ENCODE measurements around the gene HOXB13.

HOXB13 gene

DNA sequence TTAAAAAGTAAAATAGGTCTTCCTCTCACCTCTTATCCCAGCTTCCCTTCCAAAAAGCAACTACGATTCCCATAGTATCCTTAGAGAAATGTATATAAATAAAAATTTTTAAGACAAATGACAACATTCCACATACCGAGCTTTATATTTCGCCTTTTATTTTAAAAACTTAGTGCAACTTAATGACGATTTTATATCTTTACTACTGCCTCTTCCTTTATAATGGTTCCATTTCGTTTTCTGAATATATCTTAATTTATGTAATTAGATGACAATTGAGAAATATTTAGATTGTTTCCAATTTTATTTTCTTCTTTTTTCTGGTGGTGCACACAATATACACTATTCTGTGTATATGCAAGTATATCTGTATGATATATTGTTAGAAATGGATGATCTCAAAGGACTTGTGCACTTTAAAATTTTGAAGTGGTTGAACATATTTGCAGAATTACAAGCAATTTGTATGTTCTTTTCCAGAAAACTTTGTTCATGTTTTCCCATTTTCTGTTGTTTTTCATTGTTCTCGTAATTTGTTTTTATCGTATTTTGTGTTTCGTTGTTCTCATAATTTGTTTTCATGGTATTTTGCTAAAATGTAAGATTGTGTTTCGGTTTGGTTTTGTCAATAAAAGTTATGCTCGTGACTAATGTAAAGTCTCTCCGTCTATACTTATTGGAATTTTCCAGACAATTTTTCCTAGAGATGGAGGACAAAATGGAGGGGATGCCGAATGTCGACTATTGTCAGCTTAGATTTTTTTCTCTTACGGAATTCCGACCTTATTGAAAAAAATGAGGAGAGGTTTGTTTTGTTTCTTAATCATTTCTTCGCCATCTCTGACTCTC, 20.4 kb upstream of the HOXB13 start:
- DNase-seq (ENCODE audit: low read depth, low spot score): no peak

DNA sequence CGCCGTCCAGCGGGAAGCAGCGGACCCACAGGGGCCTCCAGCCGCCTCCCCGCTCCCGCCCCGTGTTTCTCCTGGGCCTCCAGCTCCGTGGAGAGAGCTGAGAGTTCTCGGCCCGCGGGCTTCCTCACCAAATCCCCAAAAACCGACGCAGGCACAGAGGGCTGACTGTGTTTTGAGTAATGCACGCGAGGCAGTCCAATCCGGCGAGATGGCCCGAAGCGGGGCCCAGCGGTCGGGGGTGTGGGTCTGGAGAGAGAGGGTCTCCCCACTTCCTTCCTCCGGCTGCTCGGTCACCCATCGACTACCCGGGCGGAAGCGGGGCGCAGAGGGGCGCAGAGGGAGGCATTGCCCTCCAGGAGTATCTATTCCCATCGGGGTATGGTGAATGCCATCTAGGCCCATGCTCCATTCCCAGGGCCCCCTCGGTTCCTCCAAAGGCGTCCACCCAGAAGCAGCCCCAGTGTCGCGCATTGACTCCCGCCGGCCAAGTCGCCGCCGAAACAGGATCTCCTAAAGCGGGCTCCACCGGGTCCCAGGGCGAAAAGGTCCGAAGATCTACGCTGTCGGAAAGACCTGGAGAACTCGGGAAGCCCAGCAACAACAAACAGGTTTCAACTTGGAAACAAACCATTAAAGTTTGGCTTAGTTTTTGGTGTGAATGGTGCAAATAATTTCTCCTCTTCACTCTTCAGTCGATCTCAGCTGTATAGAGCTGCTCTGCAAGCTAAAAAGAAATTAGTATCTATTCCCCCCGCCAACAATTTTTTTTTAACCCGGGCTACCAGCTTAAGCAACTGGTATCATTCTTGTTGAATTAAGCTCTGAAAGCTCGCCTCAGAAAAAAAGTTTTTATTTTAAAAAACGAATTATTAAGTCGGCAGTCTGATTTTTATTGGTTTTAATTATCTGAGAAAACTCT, 19.2 kb upstream of the HOXB13 start:
- no peak for DNase-seq (ENCODE audit: low read depth, low spot score)

DNA sequence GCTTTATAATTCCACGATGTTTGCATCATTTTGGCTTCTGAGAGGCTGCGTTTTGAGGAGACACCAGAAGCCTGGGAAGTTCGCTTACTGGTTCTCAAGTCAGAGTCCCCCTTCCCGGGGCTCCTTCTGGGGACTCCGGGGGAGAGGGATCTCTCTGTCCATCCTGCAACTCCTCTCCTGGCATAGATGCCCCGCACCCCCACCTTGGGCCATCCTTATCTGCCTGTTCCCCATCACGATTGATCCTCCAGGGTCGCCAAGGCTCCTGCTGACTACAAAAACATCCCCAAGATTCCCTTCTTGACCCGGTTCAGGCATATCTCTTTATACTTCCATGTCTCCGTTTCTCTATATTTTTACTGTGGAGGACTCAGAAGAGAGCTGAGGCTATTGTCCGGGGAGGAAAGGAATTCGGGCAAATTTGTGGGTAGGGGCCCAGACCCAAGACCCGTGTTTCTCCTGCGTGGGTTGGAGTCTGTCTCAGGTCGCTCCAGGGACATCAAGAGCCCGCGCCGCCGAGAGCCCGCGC, 18.4 kb upstream of the HOXB13 start:
- DNase-seq (ENCODE audit: low read depth, low spot score): no peak

DNA sequence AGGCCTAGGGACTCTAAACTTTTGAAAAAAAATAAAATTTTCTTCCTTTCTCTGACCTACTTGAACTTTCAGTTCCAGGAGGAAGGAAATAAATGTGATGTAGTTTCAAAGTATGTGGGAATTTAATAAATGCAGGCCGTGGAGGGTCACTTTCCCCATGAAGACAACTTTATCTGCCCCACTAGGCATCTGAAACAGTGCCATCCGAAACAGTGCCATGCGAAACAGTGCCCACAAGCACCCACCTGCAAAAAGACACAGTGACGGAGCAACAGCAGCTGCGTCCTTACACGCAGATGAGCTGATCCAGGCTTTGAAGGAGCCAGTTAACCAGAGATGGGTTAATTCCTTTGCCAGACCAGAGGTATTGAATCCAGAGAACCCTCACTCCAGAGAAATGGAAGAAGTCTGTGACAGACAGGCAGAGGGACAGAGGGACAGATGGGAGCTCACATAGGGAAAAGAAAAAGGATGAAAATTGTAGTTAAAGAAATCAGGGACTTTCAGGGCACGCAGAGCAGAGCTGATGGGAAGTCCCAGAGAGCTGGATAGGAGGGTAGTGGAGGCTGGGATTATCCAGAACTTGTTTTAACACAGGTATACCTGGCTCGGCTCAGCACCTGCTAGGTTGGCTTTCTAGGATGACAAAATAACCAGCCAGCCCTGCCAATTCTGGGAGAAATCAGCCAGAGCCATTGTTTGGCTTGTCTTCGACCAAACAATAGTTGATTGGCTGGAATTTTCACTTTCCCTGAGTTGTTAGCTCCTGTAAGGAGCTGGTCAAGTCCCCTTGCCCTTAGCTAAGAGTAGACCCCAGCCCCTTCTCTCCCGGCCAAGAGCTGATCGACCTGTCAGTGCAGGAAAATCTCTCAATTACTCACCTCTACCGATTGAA, 17.1 kb upstream of the HOXB13 start:
- no peak for DNase-seq (ENCODE audit: low read depth, low spot score)

DNA sequence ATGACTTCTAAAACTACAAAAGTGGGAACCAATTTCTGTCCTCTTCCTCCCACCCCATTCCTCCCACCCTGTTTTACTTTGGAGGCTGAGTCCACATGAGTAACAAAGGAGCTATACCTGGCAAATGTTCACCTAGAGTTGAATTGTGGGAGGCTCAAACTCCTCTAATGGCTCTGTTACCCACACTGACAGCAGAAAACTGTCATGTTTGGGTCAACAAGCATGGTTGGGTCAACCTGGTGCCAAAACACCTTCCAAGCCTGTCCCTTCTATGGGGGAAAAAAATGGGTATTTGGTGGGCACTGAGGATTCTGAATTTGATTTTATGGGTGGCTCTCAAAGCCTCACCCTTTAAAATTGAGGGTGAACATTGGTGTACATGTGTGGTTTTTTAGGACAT, 12.0 kb upstream of the HOXB13 start:
- no peak for DNase-seq (ENCODE audit: low read depth, low spot score)

DNA sequence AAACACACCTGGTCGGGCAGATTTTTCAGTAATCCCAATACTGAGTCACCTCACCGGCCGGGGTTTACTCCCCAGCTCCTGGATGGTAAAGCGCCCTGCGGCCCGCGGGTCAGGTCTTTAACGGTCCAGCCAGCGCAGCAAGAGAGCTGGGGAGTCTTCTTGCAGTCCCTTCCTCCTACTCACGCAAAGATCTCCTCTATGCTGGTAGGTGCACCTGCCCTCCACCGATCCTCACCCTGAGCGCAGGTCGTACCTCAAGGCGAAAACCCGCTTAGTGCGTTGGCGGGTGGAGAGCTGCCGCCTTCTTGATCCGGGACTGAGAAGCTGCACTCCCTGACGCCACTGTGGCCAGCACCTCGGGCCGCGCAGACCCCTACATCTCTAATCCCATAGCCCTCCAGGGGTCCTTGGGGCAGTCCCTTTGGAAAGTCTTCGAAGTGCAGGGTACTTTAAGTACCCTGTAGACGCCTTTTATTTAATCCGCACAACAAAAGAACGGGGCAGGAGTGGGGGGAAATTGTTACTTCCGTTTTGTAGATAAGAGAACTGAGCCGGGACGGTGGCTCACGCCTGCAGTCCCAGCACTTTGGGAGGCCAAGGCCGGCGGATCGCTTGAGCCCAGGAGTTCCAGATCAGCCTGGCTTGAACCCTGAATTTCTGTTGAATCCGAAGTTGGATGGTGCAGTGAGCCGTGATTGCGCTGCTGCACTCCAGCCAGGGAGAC, 10.4 kb upstream of the HOXB13 start:
- DNase-seq (ENCODE audit: low read depth, low spot score): no peak

DNA sequence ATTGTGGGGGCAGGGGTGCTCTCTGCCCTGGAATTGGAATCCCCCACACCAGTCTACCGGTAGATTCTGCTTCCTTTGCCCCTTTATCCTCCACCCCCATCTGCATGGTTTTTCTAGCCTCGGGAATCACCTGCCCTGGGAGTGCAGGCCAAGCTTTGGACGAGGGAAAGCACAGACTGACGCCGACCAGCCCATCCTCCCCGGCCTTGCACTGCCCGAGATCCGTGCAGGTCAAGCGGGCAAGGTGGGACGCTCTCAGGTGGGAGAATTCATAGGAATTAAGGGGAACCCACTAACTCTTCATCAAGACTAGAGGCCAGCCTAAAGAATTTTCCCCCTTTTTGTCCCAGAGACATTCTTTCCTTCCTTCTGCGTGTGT, 9.9 kb upstream of the HOXB13 start:
- no peak for DNase-seq (ENCODE audit: low read depth, low spot score)

DNA sequence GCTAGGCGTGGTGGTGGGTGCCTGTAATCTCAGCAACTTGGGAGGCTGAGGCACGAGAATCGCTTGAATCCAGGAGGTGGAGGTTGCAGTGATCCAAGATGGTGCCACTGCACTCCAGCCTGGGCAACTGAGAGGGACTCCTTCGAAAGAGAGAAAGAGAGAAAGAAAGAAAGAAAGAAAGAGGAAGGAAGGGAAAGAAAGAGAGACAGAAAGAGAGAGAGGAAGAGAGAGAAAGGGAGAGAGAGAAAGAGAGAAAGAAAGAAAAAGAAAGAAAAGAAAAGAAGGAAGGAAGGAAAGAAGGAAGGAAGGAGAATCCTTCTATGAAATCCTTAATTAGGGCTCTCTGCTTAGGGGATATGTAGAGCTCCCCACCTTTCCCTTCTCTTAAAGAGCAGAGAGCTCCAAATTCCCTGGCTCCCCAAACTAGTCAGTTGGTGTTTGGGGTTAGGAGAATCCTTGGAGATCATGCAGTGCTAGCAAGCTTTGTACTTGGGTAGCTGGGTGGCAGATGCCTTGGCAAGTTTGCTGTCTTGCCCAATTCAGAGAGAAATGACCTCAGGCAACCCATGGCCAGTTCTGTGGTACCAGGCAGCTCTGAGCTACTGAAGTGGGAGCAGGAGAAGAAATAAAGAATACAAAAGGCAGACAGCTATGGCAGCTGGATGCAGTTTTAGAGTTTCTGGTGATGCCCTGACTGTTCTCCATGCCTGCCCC, 8.9 kb upstream of the HOXB13 start:
- DNase-seq (ENCODE audit: low read depth, low spot score): no peak

DNA sequence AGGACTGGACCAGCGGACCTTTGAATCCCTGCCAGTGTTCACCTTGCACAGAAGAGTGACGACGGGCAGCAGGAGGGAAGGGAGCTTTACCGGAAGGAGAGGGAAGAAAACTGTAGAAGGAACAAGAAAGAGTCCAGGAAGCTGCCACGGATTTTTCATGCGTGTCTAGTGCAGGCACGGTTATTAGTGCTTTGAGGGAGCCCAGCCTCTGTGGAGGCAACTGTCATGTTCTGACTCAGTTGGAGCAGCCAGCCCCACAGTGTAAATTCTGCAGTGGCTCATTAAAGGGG, 6.5 kb upstream of the HOXB13 start:
- no peak for DNase-seq (ENCODE audit: low read depth, low spot score)

DNA sequence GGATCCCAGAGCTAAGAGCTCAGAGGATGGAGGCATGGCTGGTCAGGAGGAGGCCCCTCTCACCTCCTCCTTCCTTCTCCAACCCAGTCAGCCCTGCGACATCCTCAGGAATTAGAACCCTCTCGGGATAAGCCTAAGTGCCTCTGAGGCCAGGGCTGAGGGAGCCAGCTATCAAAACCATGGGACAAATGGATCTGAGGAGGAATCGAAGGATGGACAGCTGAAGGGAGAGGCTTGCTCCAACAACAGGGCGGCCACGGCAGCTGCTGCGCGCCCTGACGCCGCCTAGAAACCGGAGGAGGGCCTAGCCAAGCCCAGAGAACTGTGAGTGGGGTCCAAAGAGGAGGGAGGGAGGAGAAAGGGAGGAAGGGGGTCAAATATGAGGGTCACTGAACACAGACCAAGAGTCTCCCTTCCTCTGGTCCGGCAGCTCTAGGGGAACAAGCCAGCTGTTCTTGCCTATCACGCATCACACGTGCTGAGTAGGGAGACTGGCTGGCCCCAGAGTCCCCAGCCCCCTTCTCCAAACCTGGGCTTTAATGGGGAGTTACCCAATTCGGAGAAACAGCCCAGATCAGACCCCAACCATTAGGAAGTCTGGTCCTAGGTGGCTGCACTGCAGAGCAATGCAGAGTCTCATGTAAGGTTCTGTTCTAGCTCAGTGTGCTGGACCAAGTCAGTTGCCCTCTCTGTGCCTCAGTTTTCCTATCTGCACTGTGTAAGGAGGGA, 5.9 kb upstream of the HOXB13 start:
- DNase-seq (ENCODE audit: low read depth, low spot score): no peak

DNA sequence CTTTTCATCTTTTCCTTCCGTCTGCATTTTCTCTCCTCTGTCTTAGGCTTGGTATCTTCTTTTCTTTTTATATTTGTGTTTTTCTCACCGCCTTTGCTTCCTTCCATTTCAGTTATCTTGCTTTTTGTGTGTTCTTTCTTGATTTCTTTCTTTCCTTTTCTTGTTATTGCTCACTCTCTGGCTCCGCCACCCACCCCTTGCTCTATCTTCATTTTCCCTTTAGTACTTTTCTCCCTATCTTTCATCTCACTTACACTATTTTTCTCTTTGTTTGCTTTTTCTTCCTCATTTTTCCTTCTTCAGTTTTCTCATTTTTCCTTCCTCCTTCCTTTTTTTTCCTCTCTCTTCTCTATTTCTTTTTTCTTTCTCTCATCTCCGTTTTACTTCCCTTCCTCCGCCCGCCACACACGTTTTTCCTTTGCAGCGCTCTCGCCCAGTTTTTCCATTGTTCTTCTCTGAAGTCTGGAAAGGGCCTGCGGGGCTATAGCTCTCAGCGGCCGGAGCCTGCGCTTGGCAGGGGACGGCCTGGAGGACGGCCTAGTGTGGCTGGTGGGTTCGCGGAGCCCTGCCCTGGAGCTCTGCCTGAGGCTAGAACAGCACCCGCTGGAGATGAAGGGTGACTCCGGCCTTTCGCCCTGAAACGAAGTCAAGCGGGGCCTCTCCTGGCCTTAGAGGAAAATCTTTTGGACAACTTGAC, 5.2 kb upstream of the HOXB13 start:
- DNase-seq (ENCODE audit: low read depth, low spot score): no peak

DNA sequence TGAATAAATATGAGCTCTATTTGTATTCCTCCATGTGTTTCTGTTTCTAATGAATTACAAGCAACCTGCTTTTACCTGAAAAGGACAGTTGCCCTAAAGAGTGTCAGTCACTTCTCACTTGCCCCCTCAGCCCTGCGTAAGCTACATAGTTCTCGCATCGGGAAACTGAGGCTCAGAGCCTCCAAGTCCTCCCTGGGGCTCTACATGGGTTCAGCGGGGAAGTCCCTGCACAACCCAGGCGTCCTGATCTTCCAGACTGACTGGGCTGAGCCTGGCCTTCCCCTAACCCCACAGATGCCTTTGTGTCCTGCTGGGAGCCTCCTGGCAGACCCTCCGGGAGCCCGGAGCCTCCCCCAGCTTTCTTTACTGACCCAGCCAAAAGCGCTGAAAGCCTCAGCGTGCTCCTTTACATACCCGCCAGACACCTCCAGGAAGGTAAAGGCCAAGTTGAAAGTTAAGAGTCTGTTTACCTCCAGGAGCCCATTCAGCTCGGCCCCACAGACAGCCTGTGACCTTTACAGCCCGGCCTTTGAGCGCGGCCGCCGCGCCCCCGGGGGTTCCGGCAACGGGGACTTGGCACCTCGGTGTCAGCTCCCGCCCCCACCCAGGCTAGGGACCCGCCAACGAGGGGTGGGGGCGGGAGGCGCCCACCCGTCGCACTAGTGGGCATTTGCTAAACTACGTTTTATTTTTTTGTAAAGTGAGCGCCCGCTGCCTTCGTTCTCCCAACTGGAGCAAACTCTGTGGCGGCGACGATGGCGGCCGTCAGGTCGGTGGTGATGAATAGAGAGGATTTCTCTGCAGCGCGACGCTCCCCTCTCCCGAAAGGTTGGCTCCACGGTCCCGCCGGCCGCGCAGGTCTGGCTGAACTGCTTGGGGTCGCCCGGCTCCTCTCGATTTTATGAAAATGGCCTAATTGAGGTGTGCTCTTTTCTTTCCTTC, 4.4 kb upstream of the HOXB13 start:
- DNase-seq (ENCODE audit: low read depth, low spot score): no peak

DNA sequence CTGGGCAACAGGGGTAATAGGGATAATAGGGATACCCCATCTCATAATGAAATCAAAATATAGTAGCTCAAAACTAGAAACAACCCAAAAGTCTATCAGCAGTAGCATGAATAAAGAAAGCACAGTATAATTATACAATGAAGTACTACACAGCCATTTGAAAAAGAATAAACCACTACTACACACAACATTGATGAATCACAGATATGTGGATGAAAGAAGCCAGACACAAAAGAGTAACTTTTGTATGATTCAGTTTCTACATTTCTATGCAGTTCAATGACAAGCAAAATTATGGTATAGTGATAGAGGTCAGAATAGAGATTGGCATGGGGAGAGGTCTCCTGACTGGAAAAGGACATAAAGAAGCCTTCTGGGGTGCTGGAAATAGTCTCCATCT, 2.8 kb upstream of the HOXB13 start:
- DNase-seq (ENCODE audit: low read depth, low spot score): no peak

DNA sequence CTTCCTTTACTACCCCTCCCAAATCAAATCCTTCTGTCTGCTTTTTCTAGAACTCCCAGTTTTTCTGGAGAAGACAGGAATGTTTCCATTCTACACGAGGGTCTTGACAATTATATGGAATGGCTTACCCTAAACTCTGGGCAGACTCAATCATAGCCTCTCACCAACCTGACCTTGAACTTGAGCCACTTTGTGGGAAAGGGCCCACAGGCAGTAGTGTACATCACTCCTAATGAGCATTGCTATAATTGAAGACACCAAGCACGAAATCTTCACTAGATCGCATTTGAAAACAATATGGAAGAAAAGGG, 1.6 kb upstream of the HOXB13 start:
- no peak for DNase-seq (ENCODE audit: low read depth, low spot score)

DNA sequence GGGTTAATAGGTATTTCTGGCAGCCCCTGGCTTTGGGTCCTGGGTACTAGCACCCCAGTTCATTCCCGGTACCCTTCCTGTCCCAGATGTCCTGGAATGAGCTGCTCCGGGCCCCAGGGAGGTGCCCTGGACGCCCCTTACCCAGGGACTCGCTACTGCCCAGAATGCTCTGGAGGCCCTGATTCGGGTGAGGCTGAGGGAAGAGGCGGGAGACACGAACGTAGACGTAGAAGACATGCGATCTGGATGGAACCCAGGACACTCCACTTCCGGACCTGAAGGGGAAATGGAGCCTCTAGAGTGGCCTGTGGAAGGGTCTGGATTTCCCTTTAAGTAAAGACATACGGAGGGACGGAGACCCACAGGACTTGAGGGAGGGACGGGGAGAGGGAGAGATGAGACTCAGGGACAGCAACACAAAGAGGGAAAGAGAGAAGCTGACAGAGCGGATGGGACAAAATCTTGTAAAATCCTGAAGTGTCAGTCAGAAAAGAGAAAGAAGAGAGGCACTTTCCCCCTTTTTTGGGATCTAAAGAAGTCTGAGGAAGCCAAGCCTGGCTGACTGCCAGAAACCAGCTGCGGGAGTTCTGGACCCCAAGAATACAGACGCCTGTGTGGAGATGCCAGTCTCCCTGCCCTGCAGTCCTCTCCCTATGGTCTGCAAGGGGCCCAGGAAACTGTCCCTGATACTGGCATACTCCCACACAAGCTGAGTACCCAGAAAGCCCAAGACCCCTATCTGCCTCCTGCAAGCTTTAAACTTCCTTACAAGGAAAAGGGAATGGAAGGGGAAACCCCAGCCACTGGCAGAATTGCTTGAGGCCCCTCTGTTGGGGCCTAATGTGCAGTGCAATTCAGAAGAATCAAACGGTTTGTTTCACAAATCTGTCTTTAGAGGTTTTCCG, 1.0 kb upstream of the HOXB13 start:
- no peak for DNase-seq (ENCODE audit: low read depth, low spot score)

DNA sequence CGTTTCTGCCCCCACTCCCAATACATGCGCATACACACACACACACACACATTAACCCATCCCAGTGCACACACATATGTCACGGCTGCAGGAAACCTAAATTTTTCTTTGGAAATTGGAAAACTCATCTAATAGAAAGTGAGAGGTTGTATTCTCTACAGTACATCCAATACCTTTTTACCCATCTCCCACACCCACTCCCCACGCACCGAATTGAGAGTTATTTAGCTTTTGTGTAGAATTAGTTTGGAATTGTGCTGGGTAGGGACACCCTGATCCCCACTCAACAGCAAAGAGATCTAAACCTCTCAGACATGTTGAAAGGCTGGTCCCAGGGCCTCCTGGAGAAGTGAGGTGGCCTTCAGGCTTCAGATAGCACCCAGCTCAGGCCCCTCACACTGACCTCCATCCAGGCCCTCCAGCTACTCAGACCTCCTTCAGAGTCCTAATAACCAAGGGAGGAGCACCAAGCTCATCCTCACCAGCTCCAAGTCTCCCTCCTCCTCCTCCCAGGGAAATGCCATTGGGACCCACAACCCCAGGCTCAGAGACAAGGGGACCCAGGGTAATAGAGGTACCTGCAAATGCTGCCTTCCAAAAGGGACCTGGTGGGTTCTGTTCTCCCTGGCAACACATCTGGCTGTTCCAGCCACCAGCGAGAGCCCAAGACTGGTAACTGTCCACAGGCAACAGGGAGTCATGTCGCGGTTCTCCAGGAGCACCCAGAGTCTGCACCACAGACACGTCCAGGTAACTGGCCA, 955 bp downstream of the HOXB13 start:
- no peak for DNase-seq (ENCODE audit: low read depth, low spot score)

DNA sequence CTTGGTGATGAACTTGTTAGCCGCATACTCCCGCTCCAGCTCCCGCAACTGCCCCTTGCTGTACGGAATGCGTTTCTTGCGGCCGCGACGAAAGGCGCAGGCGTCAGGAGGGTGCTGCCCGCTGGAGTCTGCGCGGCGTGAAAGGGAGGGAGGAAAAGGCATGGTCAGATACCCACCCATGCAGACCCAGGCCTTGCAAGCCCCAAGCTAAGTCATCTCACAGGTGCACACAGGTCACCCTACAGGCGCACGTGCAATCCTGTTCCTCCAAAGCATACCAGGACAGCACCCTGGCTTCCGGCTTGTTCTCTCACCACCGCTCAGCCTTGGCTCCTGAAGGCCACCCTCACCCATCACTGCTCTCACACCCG, 1.6 kb downstream of the HOXB13 start:
- DNase-seq (ENCODE audit: low read depth, low spot score): no peak
